ENCODE measurements around the gene TMEM187.

TMEM187 gene

DNA sequence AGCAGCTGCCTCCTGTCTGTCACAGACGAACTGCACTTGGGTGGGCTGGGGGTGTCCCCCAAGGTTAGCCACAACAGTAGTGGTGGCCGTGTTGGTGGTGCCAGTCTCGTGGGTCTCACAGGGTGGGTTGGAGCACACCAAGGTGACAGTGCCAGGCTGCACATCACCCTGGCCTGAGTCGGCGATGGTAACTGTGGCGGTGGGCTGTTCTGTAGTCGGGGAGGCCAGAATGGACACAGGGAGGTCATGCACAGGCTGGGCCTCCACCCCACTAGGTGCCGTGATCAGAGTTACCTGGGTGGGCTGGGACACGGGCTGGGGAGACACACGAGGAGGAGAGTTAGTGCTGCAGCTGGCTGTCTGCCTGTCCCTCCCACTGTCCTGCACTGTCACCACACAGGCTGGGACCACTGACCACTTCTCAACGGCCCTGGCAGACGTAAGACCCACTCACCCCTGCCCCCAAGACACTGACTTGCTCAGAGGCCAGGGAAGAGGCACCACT, 17.3 kb upstream of the TMEM187 start:
- no peak for FAIRE-seq

DNA sequence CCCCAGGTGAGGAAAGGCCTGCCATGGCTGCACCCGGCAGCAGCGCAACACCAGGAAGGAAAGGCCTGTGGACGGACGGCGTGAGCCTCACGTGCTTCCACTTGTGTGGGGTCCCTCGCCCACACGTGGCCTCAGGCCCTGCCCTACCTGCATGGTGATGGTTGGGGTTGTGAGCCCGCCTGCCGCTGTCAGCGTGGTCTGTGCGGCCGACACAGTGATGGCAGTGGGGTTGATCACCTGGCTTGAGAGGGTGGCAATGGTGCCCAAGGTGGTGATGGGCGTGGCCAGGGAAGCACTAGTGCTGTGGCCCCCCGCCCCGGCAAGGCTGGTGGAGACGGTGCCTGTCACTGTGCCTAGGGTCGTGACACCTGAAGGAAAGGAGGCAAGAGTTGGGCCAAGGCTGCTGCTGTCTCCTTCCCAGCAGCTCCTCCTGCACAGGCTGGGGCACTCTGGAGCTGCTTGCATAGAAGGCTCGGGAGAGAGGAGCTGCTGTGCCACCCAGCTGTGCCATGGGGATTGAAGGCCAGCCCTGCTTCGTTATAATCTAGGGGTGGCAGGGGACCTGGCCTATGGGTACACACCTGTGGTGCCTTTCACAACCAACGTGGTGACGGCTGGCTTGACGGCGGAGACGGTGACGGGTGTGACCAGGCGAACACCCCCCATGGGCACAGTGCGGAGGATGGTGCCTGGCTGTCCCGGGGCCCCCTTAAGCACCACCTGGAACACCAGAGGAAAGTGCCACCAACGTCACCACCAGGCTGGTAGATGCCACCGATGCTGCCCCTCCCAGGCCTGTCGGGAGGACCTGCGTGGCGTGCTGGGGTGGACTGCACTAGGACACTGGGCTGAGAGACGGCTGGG, 16.3 kb upstream of the TMEM187 start:
- FAIRE-seq = no peak

DNA sequence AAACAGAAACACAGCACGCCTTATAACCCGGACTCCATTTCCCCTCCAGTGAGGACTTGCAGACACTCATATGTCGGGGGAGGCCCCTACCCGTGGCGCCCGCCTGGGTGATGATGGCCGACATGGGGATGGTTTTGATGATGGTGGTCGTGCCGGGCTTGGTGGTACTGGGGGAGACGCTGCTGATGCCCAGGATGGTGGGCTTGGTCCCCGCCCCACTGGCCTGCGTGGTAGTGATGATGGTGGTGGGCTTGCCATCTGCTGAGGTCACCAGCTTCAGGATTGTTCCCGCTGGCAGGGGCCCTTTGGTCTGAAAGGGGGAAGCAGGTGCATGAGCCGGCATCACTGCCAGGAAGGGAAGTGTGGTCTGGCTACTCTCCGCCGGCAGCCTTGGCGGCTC, 15.3 kb upstream of the TMEM187 start:
- no peak for FAIRE-seq

DNA sequence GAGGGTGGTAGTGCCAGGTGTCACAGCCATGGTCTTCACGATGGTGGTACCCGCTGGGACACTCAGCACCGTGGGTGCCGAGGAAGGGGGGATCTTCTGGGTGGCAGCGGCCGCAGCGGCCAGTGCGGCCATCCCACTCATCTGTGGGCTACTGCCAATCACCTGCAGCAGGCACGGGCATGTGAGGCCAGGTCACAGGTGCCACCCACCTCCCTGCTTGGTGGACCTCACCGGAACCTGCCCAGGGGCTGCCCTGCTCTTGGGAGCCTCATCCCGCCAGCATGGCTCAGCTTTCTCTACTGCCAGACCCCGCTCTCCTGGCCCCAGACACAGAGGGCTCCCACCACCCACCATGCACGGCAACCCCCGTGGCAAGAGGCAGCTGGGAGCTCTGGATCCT, 13.9 kb upstream of the TMEM187 start:
- FAIRE-seq = no peak

DNA sequence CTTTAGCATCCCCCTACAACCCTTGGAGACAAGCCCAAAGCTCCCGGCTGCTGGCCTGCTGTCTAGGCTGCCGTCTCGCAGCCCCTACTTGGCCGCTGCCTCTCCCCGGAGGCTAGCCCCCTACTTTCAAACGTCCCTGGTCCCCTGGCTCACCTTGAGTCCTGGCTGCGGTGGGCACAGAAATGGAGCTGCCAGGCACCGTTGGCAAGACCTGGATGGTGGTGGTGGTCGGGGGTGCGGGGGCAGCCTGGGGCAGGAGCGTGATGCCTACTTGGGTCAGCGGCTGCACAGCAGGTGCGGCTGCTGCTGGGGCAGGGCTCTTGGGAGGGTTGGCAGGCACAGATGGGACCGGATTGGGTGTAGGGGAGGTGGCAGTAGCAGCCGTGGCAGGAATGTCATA, 12.9 kb upstream of the TMEM187 start:
- FAIRE-seq = no peak

DNA sequence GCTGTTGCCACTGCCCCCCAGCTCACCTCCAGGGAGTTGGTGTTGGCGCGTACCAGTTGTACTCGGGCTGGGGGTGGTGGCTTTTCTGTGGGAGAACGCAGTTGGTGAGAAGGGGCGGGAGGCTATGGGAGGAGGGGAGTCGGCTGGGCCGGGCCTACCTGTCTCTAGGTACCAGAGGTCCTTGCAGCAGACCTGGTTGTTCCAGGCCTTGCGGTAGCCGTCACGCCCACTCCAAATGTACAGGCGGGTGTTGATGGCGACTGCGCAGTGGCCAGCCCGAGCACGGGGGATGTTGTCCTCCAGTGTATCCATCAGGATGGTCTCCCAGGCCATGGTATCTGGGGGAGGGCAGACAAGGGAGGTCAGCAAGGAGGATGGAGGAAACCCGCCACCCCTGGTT, 12.5 kb upstream of the TMEM187 start:
- no peak for FAIRE-seq

DNA sequence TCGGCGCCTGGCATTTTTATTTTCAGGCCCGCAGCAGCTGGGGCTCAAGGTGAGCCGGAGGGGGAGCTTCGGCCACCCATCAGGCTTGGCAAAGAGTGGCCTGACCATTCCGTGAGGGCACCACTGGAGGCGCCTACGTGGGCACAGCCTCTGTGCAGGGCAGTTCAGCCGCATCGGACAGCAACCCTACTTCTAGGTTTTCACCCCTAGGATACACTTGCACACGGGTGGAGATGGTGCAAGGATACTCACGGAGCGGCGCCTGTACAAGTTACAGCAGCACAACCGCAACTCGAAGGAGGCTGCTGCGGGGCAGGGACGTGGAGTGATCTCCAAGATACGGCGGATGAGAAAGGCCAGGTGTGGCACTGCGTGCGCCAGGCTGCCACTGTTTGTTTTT, 11.8 kb upstream of the TMEM187 start:
- FAIRE-seq = no peak

DNA sequence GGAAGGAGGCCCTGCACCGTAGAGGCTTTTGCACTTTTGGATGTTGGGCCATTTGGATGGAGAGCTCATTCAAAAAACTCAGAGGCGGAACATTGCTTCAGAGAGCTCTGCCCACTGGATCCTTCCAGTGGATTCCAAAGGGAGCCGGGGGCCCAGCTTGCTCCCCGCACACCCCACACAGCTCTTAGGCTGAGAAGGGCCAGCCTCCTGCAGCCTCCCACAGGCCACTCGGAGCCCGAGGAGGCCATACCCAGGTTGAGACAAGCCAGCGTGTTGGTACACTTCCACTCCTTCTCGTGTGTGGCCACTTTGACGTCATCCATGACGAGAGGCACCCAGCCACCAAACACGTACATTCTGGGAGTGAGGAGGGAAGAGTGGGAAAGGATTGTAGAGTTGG, 11.3 kb upstream of the TMEM187 start:
- FAIRE-seq = no peak

DNA sequence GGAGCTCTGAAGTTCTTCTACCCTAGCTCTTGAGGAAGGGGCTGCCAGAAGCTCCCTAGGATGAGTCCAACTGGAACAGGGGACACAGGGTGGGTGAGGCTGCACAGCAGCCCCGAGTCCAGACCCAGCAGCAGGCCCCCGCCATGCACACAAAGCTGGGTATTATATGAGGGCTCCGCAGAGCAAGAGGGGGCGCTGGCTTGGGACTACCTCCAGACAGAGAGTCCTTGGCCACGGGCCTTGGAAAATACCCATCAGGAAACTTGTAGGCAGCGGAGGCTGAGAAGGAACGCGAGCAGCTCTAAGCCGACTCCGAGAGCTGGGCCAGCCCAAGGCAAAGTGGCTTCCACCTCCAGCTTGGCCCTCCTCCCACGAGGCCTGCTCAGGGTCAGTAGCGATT, 9.0 kb upstream of the TMEM187 start:
- no peak for FAIRE-seq

DNA sequence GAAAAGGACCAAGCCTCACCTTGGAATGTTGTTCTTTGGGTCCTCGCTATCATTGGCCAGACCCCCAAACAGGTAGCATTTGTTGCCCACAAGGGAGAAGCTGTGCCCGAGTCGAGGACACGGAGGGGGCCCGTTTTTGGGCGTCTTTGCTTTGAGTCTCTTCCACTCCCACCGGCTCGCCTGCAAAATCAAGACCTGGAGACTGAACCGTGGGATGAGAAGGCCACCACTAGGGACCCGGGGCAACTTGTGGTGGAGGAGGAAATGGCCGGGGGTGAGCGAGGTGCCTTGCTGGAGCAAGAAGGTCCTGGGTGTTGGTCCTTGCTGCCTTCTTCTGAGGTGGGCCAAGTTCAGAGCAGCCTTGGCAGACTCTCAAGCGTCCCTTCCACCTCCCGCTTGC, 8.4 kb upstream of the TMEM187 start:
- FAIRE-seq = no peak

DNA sequence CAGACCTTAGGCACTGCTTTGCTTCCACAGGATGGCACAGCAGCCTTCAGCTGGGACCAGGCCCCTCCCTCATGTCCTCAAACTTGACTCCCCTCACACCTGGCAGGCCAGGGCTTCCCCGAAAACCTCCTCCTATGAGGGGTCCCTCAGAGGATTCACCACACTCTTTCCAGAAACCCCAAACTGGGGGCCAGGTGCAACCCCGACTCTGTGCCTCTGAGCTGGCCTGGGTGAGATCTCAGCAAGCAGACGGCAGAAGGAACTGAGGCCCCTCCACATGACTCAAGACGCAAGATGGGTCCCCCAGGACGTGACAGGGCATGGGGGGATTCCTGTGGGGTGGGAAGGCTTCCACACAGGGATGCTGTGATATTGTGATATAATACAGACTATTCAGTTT, 7.1 kb upstream of the TMEM187 start:
- FAIRE-seq = no peak

DNA sequence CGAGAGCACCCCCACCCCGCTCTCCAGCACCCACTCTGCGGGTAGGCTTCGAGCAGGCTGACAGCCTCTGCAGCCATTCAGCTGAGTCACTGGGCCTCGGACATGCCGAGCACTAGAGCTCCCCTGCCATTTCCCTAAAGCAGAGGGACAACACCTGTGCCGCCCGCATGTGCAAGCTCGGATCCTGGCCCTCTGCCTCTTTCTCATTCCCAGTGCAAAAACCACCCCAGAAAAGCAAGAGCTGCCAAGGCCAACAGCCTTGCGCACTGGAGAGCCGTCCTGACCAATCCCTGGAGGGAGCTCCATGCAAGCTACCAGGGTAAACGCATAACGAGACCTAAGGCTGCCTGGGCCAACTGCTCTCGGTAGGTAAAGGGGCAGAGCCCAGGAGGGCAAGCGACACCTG, 6.3 kb upstream of the TMEM187 start:
- FAIRE-seq = no peak

DNA sequence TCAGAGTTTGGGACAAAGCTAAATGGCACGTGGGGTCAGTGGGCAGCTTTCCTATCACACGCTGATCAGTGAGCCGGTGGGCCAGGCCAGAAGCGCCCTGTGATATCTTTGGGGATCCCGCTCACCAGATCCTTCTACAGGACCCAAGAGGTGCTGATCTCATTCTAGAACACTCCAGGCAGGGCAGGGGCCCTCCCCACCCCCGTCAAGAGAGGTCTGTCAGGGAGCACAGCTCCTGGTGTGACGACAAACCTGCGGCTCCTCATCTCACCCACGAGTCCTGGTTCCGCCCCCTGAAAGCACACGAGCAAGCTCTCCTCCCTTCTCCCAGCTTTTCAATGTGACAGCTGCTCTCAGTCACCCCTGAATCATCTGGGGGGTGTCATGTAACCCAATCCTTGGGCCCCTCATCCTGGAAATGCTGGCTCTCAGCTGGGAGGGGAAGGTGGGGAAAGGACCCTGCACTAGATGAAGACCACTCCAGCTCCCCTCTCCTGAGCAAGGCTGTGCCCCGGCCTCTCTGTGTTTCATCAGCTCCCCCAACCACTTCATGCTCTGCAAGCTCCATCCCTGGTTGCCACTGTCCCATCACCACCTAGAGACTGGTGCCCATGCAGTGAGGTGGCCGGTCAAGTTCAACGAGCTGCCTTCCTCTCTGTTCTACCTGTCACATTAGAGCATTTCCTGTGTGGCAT, 5.6 kb upstream of the TMEM187 start:
- no peak for FAIRE-seq

DNA sequence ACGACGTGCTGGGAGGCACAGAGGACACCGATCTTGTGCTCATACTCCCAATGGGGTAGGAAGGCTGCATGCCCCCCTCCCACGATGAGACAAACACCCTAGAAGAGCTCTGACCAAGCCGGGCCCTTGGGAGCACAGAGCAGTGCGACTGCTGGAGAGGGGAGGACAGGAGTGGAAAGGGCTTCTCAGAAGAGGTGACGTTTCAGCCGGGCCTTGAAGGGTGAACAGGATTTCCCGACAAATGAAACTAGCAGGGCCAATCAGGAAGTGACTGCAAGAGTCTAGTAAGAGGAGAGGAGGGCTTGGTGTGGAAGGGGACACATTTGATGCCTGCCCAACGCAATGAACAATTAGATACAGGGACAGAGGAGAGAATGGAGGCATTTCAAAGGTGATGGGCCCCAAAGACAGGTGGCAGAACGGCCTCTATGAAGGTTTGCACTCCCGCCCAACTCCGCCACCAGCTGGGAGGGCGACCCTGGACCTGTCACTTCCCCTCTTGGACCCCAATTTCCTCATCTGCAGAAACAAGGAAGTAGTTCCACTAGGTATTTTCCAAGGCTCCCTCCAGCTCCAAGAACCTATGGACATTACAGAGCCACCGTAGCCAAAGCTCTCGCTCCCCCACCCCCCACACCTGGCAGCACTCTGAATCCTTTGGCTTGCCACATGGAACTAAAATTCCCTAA, 4.9 kb upstream of the TMEM187 start:
- FAIRE-seq = no peak

DNA sequence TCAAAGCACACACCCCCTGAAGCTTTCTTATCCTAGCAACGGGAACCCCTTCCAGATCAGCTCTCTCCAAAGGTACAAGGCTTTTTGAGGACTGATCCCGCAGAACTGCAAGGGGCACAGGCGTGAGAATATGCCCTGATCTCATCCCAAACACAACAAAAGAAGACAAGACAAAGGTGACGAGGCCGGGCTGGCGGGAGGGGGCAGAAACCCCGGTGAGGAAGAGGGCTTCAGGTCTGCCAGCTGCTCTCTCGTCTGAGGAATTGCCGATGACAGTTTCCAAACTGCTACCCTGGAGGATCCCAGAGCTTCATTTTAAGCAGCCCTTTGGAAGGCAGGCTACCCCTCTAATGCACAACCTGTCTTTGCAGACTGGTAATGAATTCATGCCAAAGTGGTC, 4.3 kb upstream of the TMEM187 start:
- FAIRE-seq = no peak

DNA sequence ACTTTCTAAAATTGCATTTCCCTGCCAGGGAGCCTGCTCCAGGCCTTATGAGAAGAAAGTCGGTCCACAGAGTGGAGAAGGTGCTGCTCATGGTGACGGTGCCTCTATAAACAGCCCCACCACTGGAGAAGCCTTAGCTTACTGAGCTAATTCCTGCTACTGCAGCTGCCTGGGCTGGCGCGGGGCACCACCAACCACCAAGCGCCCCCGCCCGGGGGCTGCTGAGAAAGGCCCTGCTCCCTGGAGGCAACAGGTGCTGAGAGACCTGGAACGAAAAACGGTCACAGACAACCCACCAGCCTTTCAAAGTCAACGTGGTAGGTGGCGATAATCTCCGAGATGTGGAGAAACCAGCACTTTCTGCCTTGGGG, 3.8 kb upstream of the TMEM187 start:
- FAIRE-seq = no peak

DNA sequence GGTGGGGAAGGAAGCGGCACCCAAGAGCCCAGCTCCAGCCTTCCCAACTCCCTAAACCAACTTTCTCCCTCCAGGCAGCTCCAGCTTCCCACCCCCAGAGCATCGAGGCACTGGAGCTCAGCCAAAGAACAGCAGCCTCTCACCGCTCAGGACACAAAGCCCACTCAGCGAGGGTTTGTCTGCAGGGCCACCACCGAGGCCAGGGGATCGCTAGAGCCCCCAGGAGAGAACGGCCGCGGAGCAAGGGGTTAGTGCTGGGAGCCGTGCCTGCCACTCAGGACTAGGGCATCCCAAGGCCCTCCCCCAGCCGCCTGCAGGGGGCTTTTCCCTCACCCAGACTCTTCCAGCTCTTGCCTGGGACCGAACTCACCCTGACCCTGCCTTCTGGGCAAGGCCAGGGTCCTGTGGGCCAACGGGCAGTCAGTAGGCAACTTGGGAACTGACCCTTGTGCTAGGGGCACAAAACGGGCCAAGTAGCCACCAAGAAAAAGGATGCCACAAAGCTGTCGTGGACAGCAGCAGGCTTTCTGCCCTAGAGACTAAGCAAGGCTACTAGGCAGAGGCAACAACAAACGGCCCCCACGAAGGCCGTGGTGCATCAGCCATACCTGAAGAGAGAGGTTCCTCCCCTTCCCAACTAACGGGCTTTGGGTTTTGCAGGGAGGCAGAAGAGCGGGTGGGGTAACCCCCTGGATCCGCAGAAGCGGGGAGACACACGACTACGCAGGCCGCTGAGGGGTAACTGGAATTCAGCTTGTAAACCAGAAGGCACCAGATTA, 3.2 kb upstream of the TMEM187 start:
- FAIRE-seq = no peak

DNA sequence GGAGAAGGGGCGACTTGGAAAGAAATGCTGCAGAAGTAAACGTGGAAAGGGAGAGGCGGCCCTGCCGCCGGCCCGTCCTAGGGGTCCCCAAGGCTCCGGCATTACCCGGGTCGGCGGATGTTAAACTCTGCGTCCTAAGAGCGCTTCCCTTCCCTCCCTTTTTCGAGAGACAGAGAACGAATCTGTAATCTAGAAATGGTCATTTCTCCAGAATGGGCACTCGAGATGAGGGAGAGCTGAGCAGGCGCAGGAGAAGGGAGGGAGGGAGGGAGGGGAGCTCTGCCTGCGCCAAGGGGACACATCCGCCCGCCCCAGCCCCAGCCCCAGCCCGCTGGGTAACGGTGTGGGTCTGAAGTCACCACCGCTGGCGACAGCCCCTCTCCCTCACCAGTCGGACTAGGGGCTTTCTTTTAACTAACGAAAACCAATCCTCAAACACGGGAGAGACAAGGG, 2.6 kb upstream of the TMEM187 start:
- no peak for FAIRE-seq

DNA sequence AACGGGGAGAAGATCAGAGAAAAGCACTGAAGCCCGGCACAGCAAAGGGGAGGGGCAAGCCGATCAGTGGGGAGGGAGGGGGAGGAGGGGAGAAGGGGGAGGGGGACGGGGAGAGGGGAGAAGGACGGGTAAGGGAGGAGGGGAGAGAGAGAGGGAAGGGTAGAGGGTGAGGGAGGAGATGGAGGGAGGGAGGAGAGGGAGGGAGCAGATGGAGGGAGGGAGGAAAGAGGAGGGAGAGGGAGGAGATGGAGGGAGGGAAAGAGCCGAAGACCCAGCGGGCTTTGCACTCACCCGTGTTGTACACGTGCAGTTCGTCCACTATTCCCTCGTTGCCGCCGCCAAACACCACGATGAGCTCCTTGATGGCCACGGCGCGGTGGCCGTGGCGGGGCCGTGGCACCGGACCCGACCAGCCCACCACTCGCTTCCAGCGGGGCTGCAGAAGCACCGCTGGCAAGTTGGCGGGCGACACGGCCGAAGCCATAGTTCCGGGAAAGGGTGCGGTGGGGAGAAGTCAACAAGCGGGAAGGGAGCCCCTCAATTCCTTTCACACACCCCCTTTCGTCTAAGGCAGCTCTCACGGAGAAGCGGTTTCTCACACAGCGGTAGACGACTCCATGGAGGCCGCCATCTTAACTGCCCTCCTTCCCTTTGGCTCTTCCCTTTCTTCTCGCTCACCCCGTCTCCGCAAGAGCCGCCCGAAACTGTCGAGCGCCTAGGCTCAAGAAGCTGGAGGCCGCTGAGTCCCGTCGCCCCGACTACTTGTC, 2.0 kb upstream of the TMEM187 start:
- FAIRE-seq = no peak

DNA sequence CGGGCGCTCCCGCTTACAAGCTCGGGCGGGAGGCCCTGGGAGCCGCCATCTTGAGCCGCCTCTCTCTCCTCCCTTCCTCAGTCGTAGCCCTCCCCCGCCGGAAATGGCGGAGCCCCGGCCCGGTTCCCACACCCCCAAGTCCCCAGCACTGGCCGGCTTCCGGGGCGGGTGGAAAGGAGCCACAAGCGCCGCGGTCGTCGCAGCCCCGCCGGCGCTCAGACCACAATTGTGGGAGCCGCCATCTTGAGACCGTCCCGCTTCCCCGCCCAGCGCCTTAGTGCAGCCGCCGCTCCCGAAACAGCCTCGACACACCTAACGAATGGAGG, 1.5 kb upstream of the TMEM187 start:
- peak; percentile 90 for FAIRE-seq

DNA sequence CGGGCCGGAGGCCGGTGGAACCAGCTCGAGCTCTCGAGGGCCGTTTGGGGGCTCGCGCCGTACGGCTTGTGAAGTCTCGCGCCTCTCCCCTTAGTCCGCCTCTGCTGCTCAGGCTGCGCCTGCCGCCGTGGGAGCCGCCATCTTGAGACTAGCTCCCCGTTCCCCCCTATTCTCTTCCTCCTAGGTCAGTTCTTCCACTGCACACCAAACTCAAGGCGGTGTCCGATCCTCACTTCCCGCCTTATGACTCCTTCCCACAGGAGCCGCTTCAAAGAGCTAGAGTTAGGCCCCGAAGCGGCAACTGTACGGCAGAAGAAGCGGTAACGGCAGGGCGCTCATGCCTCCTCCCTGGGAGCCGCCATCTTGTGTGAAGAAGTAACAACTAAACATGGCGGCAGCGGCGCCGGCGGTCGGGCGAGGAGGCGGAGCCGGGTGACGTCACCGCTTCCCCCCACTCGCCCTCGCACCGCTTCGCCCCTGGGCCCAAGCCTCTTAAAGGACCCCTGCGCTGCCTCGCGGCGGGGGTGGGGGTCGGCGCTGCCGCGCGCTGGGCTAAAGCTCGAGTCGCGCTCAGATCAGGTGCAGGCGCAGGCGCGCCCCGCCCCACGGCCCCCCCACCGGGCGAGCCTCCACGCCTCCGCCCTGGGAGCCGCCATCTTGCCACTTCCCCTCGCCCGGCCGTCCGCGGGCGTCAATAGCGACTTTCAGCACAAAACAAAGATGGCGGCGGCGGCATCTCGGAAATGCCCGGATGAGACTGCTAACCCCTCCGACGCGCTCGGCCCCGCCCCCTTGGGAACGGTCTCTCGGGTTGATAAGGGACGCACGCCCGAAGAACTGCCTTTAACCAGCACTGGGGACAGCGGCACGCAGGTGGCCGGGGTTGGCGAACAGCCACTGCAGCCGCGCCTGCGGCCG, 845 bp upstream of the TMEM187 start, which contains the start of gene HCFC1:
HCFC1 (minus strand) TSS at position 369 of the 918 bp plus-strand sequence. CDS start 978 bp downstream, outside the sequence.
- peak; percentile 87 for FAIRE-seq
